ENCODE data around the gene HSD17B4. TPM values are rescaled to one million over a fixed set of nuclear protein-coding genes. Genes with fewer than 3 reads are reported as not detected.
A peak's percentile ranks its signal among the peaks of the same experiment; 100 is the strongest.

HSD17B4 gene, protein sequence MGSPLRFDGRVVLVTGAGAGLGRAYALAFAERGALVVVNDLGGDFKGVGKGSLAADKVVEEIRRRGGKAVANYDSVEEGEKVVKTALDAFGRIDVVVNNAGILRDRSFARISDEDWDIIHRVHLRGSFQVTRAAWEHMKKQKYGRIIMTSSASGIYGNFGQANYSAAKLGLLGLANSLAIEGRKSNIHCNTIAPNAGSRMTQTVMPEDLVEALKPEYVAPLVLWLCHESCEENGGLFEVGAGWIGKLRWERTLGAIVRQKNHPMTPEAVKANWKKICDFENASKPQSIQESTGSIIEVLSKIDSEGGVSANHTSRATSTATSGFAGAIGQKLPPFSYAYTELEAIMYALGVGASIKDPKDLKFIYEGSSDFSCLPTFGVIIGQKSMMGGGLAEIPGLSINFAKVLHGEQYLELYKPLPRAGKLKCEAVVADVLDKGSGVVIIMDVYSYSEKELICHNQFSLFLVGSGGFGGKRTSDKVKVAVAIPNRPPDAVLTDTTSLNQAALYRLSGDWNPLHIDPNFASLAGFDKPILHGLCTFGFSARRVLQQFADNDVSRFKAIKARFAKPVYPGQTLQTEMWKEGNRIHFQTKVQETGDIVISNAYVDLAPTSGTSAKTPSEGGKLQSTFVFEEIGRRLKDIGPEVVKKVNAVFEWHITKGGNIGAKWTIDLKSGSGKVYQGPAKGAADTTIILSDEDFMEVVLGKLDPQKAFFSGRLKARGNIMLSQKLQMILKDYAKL
- total RNA-seq, result 100 to 1,000 TPM; 193 to 325 (median 216) TPM
- 100 to 1,000 TPM; 130 to 217 TPM for polyA plus RNA-seq
- long read RNA-seq, donor 1, transcript HSD17B4-201 (24 exons, 2,685 nt), result major isoform, 231 of 303 reads
- long read RNA-seq, donor 1, partial matches to known transcripts, result 16 of 303 reads
- long read RNA-seq, donor 1, other reads (novel, unspliced or antisense), result 51 of 303 reads
- long read RNA-seq, donor 2, transcript HSD17B4-201 (24 exons, 2,685 nt), result major isoform, 199 of 283 reads
- long read RNA-seq, donor 2, partial matches to known transcripts, result 14 of 283 reads
- long read RNA-seq, donor 2, other reads (novel, unspliced or antisense), result 63 of 283 reads
- long read RNA-seq, donor 3, transcript HSD17B4-201 (24 exons, 2,685 nt), result major isoform, 305 of 423 reads
- long read RNA-seq, donor 3, partial matches to known transcripts, result 54 of 423 reads
- long read RNA-seq, donor 3, other reads (novel, unspliced or antisense), result 56 of 423 reads

DNA sequence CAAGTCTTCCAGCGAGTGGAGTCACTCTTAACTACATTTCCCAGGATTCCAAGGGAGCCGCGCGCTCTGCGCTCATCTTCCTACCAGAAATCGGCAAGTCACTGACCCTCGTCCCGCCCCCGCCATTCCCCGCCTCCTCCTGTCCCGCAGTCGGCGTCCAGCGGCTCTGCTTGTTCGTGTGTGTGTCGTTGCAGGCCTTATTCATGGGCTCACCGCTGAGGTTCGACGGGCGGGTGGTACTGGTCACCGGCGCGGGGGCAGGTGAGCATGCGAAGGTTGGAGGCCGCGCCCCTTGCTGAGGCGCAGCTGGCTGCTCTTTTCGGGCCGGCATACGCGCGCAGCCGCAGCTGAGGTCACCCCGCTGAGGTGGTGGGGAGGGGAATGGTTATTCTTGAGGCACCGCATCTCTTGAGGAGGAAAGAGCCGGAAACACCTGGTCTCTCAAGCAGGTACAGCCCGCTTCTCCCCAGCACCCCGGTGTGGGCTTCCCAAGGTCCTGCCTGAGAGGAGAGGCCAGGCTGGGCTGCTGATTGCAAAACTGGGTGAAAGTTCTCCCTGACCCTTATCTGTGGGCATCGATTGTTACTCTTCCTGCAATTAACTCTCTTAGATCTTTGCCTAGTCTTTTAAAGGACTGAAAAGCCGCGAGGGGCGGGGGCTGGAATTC, at the start of gene HSD17B4:
Gene HSD17B4, plus strand, starts transcription at position 125 of the 667 bp plus-strand sequence. Its CDS starts 79 bp downstream, at position 204.
- 0% methylated on average over 42 of the region's 42 CpGs for WGBS, 2 donors
- ATAC-seq (peak; percentile 96 to 98 (median 97)), DNase-seq (peak; percentile 90 to 92)
- peak within 1 kb of the TSS; percentile 65 to 96 (median 84) for H3K4me3 ChIP-seq
- no peak for TF ChIP-seq CTCF (IDR thresholded peaks at IDR 0.05)
- H3K27ac ChIP-seq, result peak within 1 kb of the TSS; percentile 83 to 94 (median 90)
- peaks cover 0 to 14% (median 0%) of the 10 kb centered on the region in 9 donors for H3K36me3 ChIP-seq
- peaks cover 2 to 28% (median 21%) of the 10 kb centered on the region in 9 donors for H3K4me1 ChIP-seq
- intact Hi-C loops (cut with DNase I), result loop anchor here in 1 of 10 donors (2.0 kb wide), 1 partner anchor 382 kb away; the partner anchor contains the start of gene DMXL1
- peaks cover 0 to 18% (median 5%) of the 10 kb centered on the region in 11 donors for H3K9me3 ChIP-seq
- no peaks in the 10 kb centered on the region for H3K27me3 ChIP-seq

DNA sequence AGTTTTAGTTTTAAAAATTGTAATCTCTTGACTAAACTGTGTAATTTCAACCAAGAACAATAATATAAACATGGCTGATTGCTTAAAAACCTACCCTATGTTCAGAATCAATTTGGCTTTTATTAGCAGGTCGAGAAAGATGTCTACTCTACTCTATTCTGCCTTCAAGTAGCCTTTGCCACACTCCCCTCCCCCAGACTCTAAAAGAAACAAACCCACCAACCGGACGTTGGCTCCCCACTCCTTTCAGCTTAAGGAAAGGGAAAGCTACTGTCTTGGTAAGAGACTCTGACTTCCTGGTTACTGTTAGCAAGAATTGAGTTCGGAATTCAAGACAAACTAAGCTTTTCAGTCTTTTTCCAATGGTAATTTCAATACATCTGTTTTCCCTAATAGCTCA, 49.7 kb upstream of the HSD17B4 start:
- no peak for TF ChIP-seq CTCF (IDR thresholded peaks at IDR 0.05)
- Histone ChIP-seq H3K4me3 (no peak overlapping the region), H3K27me3 (peaks cover 0 to 16% (median 0%) of the 10 kb centered on the region in 7 donors), H3K27ac (no peak overlapping the region), H3K36me3 (no peaks in the 10 kb centered on the region), H3K4me1 (peaks cover 0 to 42% (median 7%) of the 10 kb centered on the region in 9 donors), H3K9me3 (no peaks in the 10 kb centered on the region)
- no peak for ATAC-seq
- intact Hi-C loops (cut with DNase I), result loop anchor here in 1 of 10 donors (10.0 kb wide), 1 partner anchor 58 kb away; no protein-coding TSS in a partner anchor
- DNase-seq, result no peak
- 64 to 77% methylated on average over 4 of the region's 4 CpGs for WGBS, 2 donors

- H3K36me3 ChIP-seq, result no peaks in the 10 kb centered on the region
- intact Hi-C loops (cut with DNase I), result loop anchor here in 1 of 10 donors (10.0 kb wide), 1 partner anchor 59 kb away; no protein-coding TSS in a partner anchor
- H3K4me3 ChIP-seq, result no peak overlapping the region
- TF ChIP-seq CTCF (IDR thresholded peaks at IDR 0.05), result no peak
- H3K4me1 ChIP-seq, result peaks cover 0 to 28% (median under 1%) of the 10 kb centered on the region in 9 donors
- no peak overlapping the region for H3K27ac ChIP-seq
- ATAC-seq (no peak), DNase-seq (no peak)
- WGBS, 2 donors, result 89 to 94% methylated on average over 2 of the region's 2 CpGs
- no peaks in the 10 kb centered on the region for H3K9me3 ChIP-seq
- peaks cover 0 to 29% (median 0%) of the 10 kb centered on the region in 7 donors for H3K27me3 ChIP-seq
These were observed 48.3 kb upstream of the HSD17B4 start for GRCh38 chr5:119404033-119404432.

Data from heart right ventricle (tissue), 16 donors.